OCI-LY7 (cell line): Measurements from ENCODE around the gene FAM13B.

Experiments
- CTCF ChIP-seq: fragments of 200-600 bp; sonication (generic); conservative IDR thresholded peaks from 2 replicates; pipeline ENCODE4 v1.5.1; 2014; ENCODE audit warnings: mild to moderate bottlenecking, antibody characterized with exemption, low read length, moderate library complexity, mixed read lengths
- EZH2phosphoT487 ChIP-seq: fragments of 200-600 bp; sonication (generic); IDR thresholded peaks from 2 replicates; pipeline ENCODE4 v1.6.1; 2018; ENCODE audit warnings: low read depth, borderline replicate concordance, mild to moderate bottlenecking, mixed run types, antibody characterized with exemption, low read length, moderate library complexity, mixed read lengths

- TF ChIP-seq CTCF: peak; percentile 74
- no peak for TF ChIP-seq EZH2phosphoT487
These were observed 32.2 kb upstream of the FAM13B start for GRCh38 chr5:138065102-138065501.
